Gastroesophageal sphincter (tissue), 4 donors: ENCODE results near the gene CROCC2. TPM values are rescaled to one million over a fixed set of nuclear protein-coding genes. Genes with fewer than 3 reads are reported as not detected.

Source experiments
- ATAC-seq: fragments of 150-250 bp; one replicate; pipeline ENCODE4 v1.9.1; 2016; ENCODE audit warnings: mild to moderate bottlenecking, moderate library complexity
- H3K27ac ChIP-seq, 4 donors: fragments of 200-600 bp; sonication (generic) in 3 of 4; 1 replicate in 3 of 4; 2 replicates in 1 of 4; pipeline ENCODE4 v1.5.1; 2016 to 2019
- H3K27me3 ChIP-seq: fragments of 200-600 bp; sonication (generic); one replicate; pipeline ENCODE4 v1.5.1; 2019
- H3K36me3 ChIP-seq, 2 donors: fragments of 200-600 bp; sonication (generic); one replicate each; pipeline ENCODE4 v1.5.1; 2019; ENCODE audit warnings: control low read depth in 1 of 2
- H3K4me1 ChIP-seq, 3 donors: fragments of 200-600 bp; sonication (generic); 1 replicate in 2 of 3; 2 replicates in 1 of 3; pipeline ENCODE4 v1.5.1; 2016 to 2019; ENCODE audit warnings: control low read depth in 2 of 3
- H3K4me3 ChIP-seq, 2 donors: fragments of 200-600 bp; sonication (generic); one replicate each; pipeline ENCODE4 v1.5.1; 2019; ENCODE audit warnings: mild to moderate bottlenecking in 1 of 2, moderate library complexity in 1 of 2
- H3K9me3 ChIP-seq, 3 donors: fragments of 200-600 bp; sonication (generic); one replicate each; pipeline ENCODE4 v1.5.1; 2017 to 2019; ENCODE audit warnings: control low read depth in 2 of 3
- CTCF ChIP-seq, 4 experiments: fragments of 200-600 bp in 2 of 4; fragments of 450-650 bp in 2 of 4; sonication (generic) in 1 of 4; IDR thresholded peaks; one replicate each; pipeline ENCODE4 v1.5.1; 2017 to 2019; ENCODE audit warnings: antibody characterized with exemption in 4 of 4, mild to moderate bottlenecking in 2 of 4, moderate library complexity in 2 of 4
- EP300 ChIP-seq: sonication (generic); formaldehyde crosslinking; IDR thresholded peaks from one replicate; pipeline ENCODE4 v1.6.1; 2017; ENCODE audit warnings: antibody characterized with exemption, mild to moderate bottlenecking
- POLR2A ChIP-seq, 2 donors: fragments of 450-650 bp; IDR thresholded peaks; one replicate each; pipeline ENCODE4 v1.6.1; 2017; ENCODE audit warnings: antibody characterized with exemption in 2 of 2, mild to moderate bottlenecking in 2 of 2, moderate library complexity in 1 of 2
- POLR2AphosphoS5 ChIP-seq: sonication (generic); formaldehyde crosslinking; IDR thresholded peaks from one replicate; pipeline ENCODE4 v1.6.1; 2017; ENCODE audit warnings: antibody characterized with exemption
- WGBS, 2 donors: methylation state at CpG; one replicate each; pipeline ENCODE4 v1.1.5; 2018; ENCODE audit warnings: low coverage in 1 of 2; 5-methylcytosine and 5-hydroxymethylcytosine counted together
- total RNA-seq, 4 donors: library from RNA; depleted of rRNA; stranded (reverse); fragments of >200 nt; gene quantifications; one replicate each; pipeline ENCODE4 v1.1.0, GENCODE V29; 2016

The CROCC2 gene
- total RNA-seq, 4 donors from 2014 or later = not detected

GRCh38 chr2:240933966-240934700, 28.0 kb downstream of the CROCC2 start:
- no peak for TF ChIP-seq POLR2AphosphoS5
- no peak for TF ChIP-seq EP300
- no peak for TF ChIP-seq CTCF (IDR thresholded peaks at IDR 0.05)
- TF ChIP-seq POLR2A (IDR thresholded peaks at IDR 0.05) = no peak
- 60 to 76% methylated on average over 1 to 2 of the region's 23 CpGs for whole genome bisulfite sequencing, 2 donors
- H3K9me3 ChIP-seq = peaks cover 0 to 32% (median 0%) of the 10 kb centered on the region in 3 donors
- no peak for ATAC-seq
- H3K27me3 ChIP-seq = peaks cover 38% of the 10 kb centered on the region
- no peaks in the 10 kb centered on the region for H3K4me1 ChIP-seq
- no peak overlapping the region for H3K4me3 ChIP-seq
- H3K27ac ChIP-seq = no peak overlapping the region
- H3K36me3 ChIP-seq = no peaks in the 10 kb centered on the region

GRCh38 chr2:240934701-240935102, 28.6 kb downstream of the CROCC2 start:
- no peak overlapping the region for H3K4me3 ChIP-seq
- TF ChIP-seq CTCF (IDR thresholded peaks at IDR 0.05) = no peak
- no peak for TF ChIP-seq POLR2A (IDR thresholded peaks at IDR 0.05)
- TF ChIP-seq EP300 = no peak
- TF ChIP-seq POLR2AphosphoS5 = no peak
- H3K9me3 ChIP-seq = peaks cover 0 to 32% (median 0%) of the 10 kb centered on the region in 3 donors
- no peaks in the 10 kb centered on the region for H3K4me1 ChIP-seq
- H3K27ac ChIP-seq = no peak overlapping the region
- ATAC-seq = no peak
- no peaks in the 10 kb centered on the region for H3K36me3 ChIP-seq
- peaks cover 34% of the 10 kb centered on the region for H3K27me3 ChIP-seq
- no CpG with 5 or more reads among the region's 12 CpGs for WGBS, 2 donors

GRCh38 chr2:240935103-240935876, 29.2 kb downstream of the CROCC2 start:
- peaks cover 0 to 32% (median 0%) of the 10 kb centered on the region in 3 donors for H3K9me3 ChIP-seq
- TF ChIP-seq POLR2AphosphoS5 (no peak), CTCF (IDR thresholded peaks at IDR 0.05) (no peak), EP300 (no peak), POLR2A (IDR thresholded peaks at IDR 0.05) (no peak)
- no peak for ATAC-seq
- H3K4me1 ChIP-seq = no peaks in the 10 kb centered on the region
- no peak overlapping the region for H3K4me3 ChIP-seq
- no CpG with 5 or more reads among the region's 25 CpGs for WGBS, 2 donors
- peaks cover 28% of the 10 kb centered on the region for H3K27me3 ChIP-seq
- no peak overlapping the region for H3K27ac ChIP-seq
- no peaks in the 10 kb centered on the region for H3K36me3 ChIP-seq

- ATAC-seq = no peak
- 87 to 100% methylated on average over 2 to 7 of the region's 9 CpGs for WGBS, 2 donors
- H3K27ac ChIP-seq = no peak overlapping the region
Observed at GRCh38 chr2:240936106-240936505, 30.0 kb downstream of the CROCC2 start.

More at GRCh38 chr2:240936106-240936505, 30.0 kb downstream of the CROCC2 start:
- H3K4me1 ChIP-seq = no peaks in the 10 kb centered on the region
- TF ChIP-seq CTCF (IDR thresholded peaks at IDR 0.05) (no peak), EP300 (no peak), POLR2AphosphoS5 (no peak), POLR2A (IDR thresholded peaks at IDR 0.05) (no peak)
- H3K4me3 ChIP-seq = no peak overlapping the region
- no peaks in the 10 kb centered on the region for H3K36me3 ChIP-seq
- H3K27me3 ChIP-seq = peaks cover 20% of the 10 kb centered on the region
- H3K9me3 ChIP-seq = peaks cover 0 to 33% (median 0%) of the 10 kb centered on the region in 3 donors
